Left renal cortex interstitium (tissue), 4 donors: ENCODE measurements around the gene PTGER1. TPM values are rescaled to one million over a fixed set of nuclear protein-coding genes. Genes with fewer than 3 reads are reported as not detected.
"Not testable (repeated sequence)": the region's sequence is repeated elsewhere in the genome, so short reads cannot be mapped to it uniquely, and the experiment has no call there.

Experiments
- DNase-seq, 4 donors: peaks; one replicate each; pipeline ENCODE4 v3.0.0-alpha.2; 2013; ENCODE audit warnings: low read depth in 4 of 4, low spot score in 2 of 4, missing footprints in 1 of 4
- polyA plus RNA-seq, 4 donors: library from polyadenylated mRNA; unstranded; fragments of 120-200 nt; gene quantifications; one replicate each; pipeline ENCODE4 v1.2.1, GENCODE V29; 2013; ENCODE audit not compliant: insufficient read length in 4 of 4

PTGER1 gene
- 10 to 100 TPM in 1 of 4 donors, 1 to 10 TPM in 3; 3.2 to 10.2 (median 6.7) TPM for polyA plus RNA-seq

- no peak for DNase-seq
Measured at GRCh38 chr19:14475251-14476073, at the start of gene PTGER1. TSS of gene PTGER1 (minus strand) at chr19:14475354. CDS start at chr19:14474320, 1,034 bp downstream.

- DNase-seq, result no peak
Measured at GRCh38 chr19:14520543-14520942, 45.4 kb upstream of the PTGER1 start.

- DNase-seq, result no peak
Measured at GRCh38 chr19:14519860-14520407, 44.8 kb upstream of the PTGER1 start.

GRCh38 chr19:14519245-14519859 lies 44.2 kb upstream of the PTGER1 start:
- no peak for DNase-seq

- peak in 1 of 4 donors; percentile 64 for DNase-seq
Measured at GRCh38 chr19:14517840-14518505, 42.8 kb upstream of the PTGER1 start, which contains the start of gene DNAJB1. TSS of gene DNAJB1 (minus strand) at chr19:14518397. CDS start at chr19:14518349, 48 bp downstream.

- DNase-seq, result no peak
Measured at GRCh38 chr19:14517446-14517839, 42.3 kb upstream of the PTGER1 start.

- no peak for DNase-seq
Measured at GRCh38 chr19:14516746-14517438, 41.7 kb upstream of the PTGER1 start.

GRCh38 chr19:14516048-14516534 lies 40.9 kb upstream of the PTGER1 start:
- no peak for DNase-seq

GRCh38 chr19:14515501-14516047 lies 40.4 kb upstream of the PTGER1 start:
- DNase-seq, result no peak

- DNase-seq, result no peak
Measured at GRCh38 chr19:14514215-14514863, 39.2 kb upstream of the PTGER1 start.

GRCh38 chr19:14512406-14512961 lies 37.3 kb upstream of the PTGER1 start:
- no peak for DNase-seq

- DNase-seq, result no peak
Measured at GRCh38 chr19:14511229-14511593, 36.1 kb upstream of the PTGER1 start.

- DNase-seq, result no peak
Measured at GRCh38 chr19:14510311-14511228, 35.4 kb upstream of the PTGER1 start.

- DNase-seq, result no peak
Measured at GRCh38 chr19:14507704-14508542, 32.8 kb upstream of the PTGER1 start.

- DNase-seq, result no peak
Measured at GRCh38 chr19:14505488-14506239, 30.5 kb upstream of the PTGER1 start.

- DNase-seq, result not testable (repeated sequence)
Measured at GRCh38 chr19:14504575-14504974, 29.4 kb upstream of the PTGER1 start.
